HL-60 (cell line): Measurements from ENCODE around the gene STT3B.

Source experiments
- DNase-seq, 2 experiments: peaks; one replicate each; pipeline ENCODE4 v3.0.0-alpha.2; 2010 to 2020; ENCODE audit warnings: low read depth in 1 of 2, low spot score in 1 of 2
- H3K27ac ChIP-seq: fragments of 250-450 bp; sonication (Bioruptor Pico); replicated peaks from 2 replicates; pipeline ENCODE4 v1.5.1; 2020; ENCODE audit warnings: mild to moderate bottlenecking, moderate library complexity
- H3K27me3 ChIP-seq: fragments of 250-450 bp; sonication (Bioruptor Pico); 2 replicates; pipeline ENCODE4 v1.5.1; 2021; ENCODE audit warnings: mild to moderate bottlenecking, moderate library complexity; ENCODE audit not compliant: insufficient read depth, poor library complexity, severe bottlenecking
- H3K4me3 ChIP-seq: replicated peaks from 2 replicates; pipeline ENCODE4 v1.5.1; 2011; ENCODE audit warnings: mild to moderate bottlenecking, control low read depth, low read length; ENCODE audit not compliant: insufficient read depth
- CTCF ChIP-seq: IDR thresholded peaks from one replicate; pipeline ENCODE4 v1.5.1; 2011; ENCODE audit warnings: low read length, control low read depth, inconsistent platforms; ENCODE audit not compliant: insufficient read depth
- GABPA ChIP-seq: IDR thresholded peaks from 2 replicates; pipeline ENCODE4 v1.6.1; 2012; ENCODE audit warnings: low read depth
- POLR2AphosphoS5 ChIP-seq: IDR thresholded peaks from 2 replicates; pipeline ENCODE4 v1.6.1; 2012; ENCODE audit warnings: low read depth
- REST ChIP-seq: IDR thresholded peaks from 2 replicates; pipeline ENCODE4 v1.6.1; 2012; ENCODE audit warnings: low read depth; ENCODE audit not compliant: insufficient replicate concordance
- SPI1 ChIP-seq: IDR thresholded peaks from 2 replicates; pipeline ENCODE4 v1.6.1; 2012; ENCODE audit warnings: low read depth, mild to moderate bottlenecking, borderline replicate concordance

The STT3B gene

DNA sequence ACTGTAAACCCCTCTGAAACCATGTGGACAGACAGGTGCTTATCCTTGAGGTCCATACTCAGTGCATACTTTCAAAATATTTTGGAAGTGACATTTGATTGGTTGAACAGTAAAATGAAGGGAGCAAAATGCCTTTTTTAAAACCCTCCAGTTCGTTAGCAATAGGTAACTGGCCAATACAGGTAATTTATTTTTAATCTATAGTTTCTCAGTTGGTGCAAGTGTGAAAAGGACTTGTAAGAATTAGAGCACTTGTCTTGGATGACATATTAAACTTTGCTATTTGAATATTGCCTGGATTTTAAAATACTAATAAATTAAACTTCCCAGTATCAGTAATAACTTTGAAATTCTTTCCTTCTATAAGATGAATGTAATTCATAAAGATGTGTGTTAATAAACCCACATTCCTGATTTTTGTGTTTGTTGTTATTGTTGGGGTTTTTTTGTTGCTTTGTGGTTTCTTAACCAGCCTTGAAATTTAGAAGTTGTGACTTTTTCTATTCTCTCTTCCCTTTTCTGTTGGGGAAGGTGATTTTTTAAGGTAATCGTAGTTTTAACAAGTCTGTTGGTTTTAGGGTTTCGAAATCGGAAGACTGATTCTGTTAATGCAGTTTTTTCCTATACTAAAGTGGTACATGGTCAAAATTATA lies 90.0 kb downstream of the STT3B start:
- no peak for DNase-seq
- TF ChIP-seq POLR2AphosphoS5 (no peak), GABPA (no peak), CTCF (no peak), REST (no peak), SPI1 (no peak)
- Histone ChIP-seq H3K27ac (no peak overlapping the region), H3K4me3 (no peak overlapping the region), H3K27me3 (no peaks in the 10 kb centered on the region)

GRCh38 chr3:31624083-31624709 lies 91.5 kb downstream of the STT3B start:
- Histone ChIP-seq H3K4me3 (no peak overlapping the region), H3K27me3 (no peaks in the 10 kb centered on the region), H3K27ac (no peak overlapping the region)
- no peak for TF ChIP-seq SPI1
- TF ChIP-seq GABPA = no peak
- TF ChIP-seq CTCF = no peak
- TF ChIP-seq POLR2AphosphoS5 = no peak
- TF ChIP-seq REST = no peak
- DNase-seq = no peak

DNA sequence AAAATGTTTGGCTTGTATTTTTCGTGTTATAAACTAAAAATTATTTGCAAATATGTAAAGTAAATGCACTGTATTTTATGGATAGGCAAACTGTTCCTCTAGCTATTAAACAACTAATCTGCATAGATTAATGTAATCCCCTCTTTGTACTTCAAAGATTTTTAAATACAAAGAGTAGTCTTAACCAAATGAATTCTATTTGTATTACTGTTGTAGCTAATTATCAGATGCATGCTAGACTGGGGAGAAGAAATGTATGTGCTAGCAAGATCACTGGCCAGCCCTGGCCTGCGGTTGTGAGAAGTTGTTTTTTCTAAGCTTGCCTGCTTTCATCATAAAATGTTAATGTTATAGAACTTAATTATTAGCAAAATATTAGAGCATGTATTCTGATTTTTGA lies 92.6 kb downstream of the STT3B start:
- Histone ChIP-seq H3K27ac (no peak overlapping the region), H3K4me3 (no peak overlapping the region), H3K27me3 (no peaks in the 10 kb centered on the region)
- TF ChIP-seq GABPA (no peak), SPI1 (no peak), REST (no peak), CTCF (no peak), POLR2AphosphoS5 (no peak)
- DNase-seq = no peak
